MM.1S (cell line): ENCODE data around the gene PEX14.

ENCODE experiments used
- CTCF ChIP-seq: fragments of 300-600 bp; sonication (generic); IDR thresholded peaks from 2 replicates; pipeline ENCODE4 v1.5.1; 2016; ENCODE audit warnings: antibody characterized with exemption, low read length, mixed read lengths
- EZH2 ChIP-seq: fragments of 300-600 bp; sonication (generic); optimal IDR thresholded peaks from 2 replicates; pipeline ENCODE3; 2017; ENCODE audit warnings: low read depth, mild to moderate bottlenecking, antibody characterized with exemption, low read length, mixed read lengths
- EZH2phosphoT487 ChIP-seq: fragments of 300-600 bp; sonication (generic); IDR thresholded peaks from 2 replicates; pipeline ENCODE4 v1.6.1; 2018; ENCODE audit warnings: antibody characterized with exemption, low read length

GRCh38 chr1:10510520-10511493, 36.1 kb downstream of the PEX14 start:
- TF ChIP-seq CTCF (no peak), EZH2phosphoT487 (no peak), EZH2 (no peak)
